GM06990 (cell line): ENCODE data around the gene AACS.
A peak's percentile ranks its signal among the peaks of the same experiment; 100 is the strongest.

Source experiments
- DNase-seq: peaks from one replicate; pipeline ENCODE4 v3.0.0-alpha.2; 2011; ENCODE audit not compliant: insufficient read length; ENCODE audit errors: extremely low read depth
- H3K27me3 ChIP-seq: replicated peaks from 2 replicates; pipeline ENCODE4 v1.6.0; 2011; ENCODE audit warnings: low read length; ENCODE audit not compliant: control insufficient read depth, insufficient read depth
- H3K36me3 ChIP-seq: 2 replicates; pipeline ENCODE4 v1.5.1; 2011; ENCODE audit warnings: low read length; ENCODE audit not compliant: control insufficient read depth, insufficient read depth
- H3K4me3 ChIP-seq: replicated peaks from 2 replicates; pipeline ENCODE4 v1.5.1; 2011; ENCODE audit warnings: low read depth, mild to moderate bottlenecking, control low read depth, low read length
- TF ChIP-seq, protein P1 (sequence below): IDR thresholded peaks from 2 replicates; pipeline ENCODE4 v1.5.1; 2011; ENCODE audit warnings: low read length, control low read depth, mild to moderate bottlenecking, inconsistent platforms; ENCODE audit not compliant: insufficient read depth, poor library complexity, severe bottlenecking

AACS gene, protein sequence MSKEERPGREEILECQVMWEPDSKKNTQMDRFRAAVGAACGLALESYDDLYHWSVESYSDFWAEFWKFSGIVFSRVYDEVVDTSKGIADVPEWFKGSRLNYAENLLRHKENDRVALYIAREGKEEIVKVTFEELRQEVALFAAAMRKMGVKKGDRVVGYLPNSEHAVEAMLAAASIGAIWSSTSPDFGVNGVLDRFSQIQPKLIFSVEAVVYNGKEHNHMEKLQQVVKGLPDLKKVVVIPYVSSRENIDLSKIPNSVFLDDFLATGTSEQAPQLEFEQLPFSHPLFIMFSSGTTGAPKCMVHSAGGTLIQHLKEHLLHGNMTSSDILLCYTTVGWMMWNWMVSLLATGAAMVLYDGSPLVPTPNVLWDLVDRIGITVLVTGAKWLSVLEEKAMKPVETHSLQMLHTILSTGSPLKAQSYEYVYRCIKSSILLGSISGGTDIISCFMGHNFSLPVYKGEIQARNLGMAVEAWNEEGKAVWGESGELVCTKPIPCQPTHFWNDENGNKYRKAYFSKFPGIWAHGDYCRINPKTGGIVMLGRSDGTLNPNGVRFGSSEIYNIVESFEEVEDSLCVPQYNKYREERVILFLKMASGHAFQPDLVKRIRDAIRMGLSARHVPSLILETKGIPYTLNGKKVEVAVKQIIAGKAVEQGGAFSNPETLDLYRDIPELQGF

DNA sequence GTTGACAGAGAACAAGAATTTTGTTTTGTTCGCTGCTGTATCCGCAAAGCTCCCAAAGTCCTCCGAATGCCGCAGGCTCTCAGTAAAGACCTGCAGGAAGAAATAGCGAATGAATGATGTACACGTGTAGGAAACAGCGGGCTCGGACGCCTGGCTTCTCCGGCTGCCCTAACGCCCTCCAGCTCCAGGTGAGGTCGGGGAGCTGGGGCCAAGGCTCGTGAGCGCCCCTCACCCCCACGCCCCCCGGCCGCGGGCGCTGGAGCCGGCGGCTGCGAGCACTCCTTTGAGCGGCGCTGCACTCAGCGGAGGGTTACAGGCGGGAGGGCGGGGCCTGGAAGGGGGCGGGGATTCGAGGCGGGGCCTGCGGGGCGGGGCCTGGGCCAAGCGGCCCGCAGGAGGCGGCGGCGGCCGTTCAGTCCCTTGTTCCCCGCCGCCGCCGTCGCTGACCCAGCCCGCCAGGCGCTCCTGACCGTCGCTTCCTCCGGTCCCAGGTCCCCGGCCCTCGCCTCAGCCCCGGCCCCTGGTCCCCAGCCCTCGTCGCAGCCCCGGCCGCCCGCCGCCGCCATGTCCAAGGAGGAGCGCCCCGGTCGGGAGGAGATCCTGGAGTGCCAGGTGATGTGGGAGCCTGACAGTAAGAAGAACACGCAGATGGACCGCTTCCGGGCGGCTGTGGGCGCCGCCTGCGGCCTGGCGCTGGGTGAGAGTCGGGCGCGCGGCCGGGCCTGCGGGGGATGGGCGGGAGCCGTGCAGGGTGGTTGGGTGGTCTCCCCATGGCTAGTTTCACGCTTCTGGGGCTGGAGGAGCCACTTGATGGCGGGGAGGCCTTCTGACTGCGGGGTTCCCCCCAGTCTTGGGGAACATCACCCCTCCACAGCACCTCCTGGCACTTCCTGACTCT, at the start of gene AACS:
AACS (plus strand) TSS at position 415 of the 898 bp plus-strand sequence; CDS start at position 565, 150 bp downstream.
- H3K4me3 ChIP-seq, result peak within 1 kb of the TSS; percentile 94
- H3K27me3 ChIP-seq, result no peaks in the 10 kb centered on the region
- peak; percentile 84 for DNase-seq
- TF ChIP-seq, protein P1, sequence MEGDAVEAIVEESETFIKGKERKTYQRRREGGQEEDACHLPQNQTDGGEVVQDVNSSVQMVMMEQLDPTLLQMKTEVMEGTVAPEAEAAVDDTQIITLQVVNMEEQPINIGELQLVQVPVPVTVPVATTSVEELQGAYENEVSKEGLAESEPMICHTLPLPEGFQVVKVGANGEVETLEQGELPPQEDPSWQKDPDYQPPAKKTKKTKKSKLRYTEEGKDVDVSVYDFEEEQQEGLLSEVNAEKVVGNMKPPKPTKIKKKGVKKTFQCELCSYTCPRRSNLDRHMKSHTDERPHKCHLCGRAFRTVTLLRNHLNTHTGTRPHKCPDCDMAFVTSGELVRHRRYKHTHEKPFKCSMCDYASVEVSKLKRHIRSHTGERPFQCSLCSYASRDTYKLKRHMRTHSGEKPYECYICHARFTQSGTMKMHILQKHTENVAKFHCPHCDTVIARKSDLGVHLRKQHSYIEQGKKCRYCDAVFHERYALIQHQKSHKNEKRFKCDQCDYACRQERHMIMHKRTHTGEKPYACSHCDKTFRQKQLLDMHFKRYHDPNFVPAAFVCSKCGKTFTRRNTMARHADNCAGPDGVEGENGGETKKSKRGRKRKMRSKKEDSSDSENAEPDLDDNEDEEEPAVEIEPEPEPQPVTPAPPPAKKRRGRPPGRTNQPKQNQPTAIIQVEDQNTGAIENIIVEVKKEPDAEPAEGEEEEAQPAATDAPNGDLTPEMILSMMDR, result no peak
- peaks cover 2% of the 10 kb centered on the region for H3K36me3 ChIP-seq

DNA sequence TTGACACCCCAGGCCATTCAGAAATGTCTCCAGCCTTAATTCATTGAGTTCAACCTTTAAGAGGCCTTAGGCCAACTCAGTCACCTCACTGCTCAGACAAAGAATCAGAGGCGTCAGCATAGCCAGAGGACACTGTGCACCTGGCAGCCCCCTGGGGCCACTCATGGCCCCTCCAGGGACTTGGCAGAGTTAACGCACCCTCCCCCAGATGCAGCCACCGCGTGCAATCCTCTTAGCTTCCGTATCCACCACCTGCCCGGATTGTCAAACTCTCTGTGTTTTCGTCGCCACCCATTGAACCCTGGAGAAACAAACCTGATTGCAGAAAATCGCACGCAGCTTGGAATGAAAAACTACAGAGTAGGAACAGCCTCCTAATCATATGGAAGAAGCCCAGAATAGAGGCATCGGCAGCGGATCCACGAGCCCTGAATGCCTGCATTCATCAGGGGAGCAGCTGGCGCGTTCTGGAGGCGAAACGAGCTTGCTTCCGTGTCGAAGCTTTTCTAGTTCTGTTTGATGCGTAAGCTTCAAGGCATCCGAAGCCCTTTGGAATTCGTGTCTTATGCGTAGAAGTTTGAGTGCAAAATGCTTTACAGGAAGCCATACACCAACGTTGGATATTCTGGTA, 49.4 kb upstream of the AACS start:
- H3K4me3 ChIP-seq, result no peak overlapping the region
- H3K36me3 ChIP-seq, result peaks cover 28% of the 10 kb centered on the region
- H3K27me3 ChIP-seq, result no peaks in the 10 kb centered on the region
- no peak for DNase-seq
- TF ChIP-seq, protein P1, result no peak

DNA sequence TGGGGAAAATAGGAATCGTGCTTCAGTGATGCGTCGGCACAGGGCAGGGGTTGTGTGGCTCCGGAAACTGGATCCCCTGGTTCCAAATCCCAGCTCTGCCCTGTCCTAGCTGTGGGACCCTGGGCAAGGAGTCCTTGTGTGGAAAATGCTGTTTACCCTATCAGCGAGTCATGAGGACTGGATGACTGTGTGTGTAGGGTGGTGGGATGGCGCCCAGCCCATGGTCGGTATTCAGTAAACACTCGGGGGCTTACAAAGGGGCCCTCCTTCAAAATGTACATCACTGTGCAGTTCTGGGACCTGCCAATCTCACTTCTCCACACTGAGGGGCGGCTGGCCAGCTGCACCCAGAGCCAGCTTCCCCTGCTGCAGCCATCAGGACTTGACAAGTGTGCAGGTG, 47.4 kb upstream of the AACS start:
- TF ChIP-seq, protein P1, result no peak
- Histone ChIP-seq H3K27me3 (no peaks in the 10 kb centered on the region), H3K36me3 (peaks cover 28% of the 10 kb centered on the region), H3K4me3 (no peak overlapping the region)
- DNase-seq, result no peak

DNA sequence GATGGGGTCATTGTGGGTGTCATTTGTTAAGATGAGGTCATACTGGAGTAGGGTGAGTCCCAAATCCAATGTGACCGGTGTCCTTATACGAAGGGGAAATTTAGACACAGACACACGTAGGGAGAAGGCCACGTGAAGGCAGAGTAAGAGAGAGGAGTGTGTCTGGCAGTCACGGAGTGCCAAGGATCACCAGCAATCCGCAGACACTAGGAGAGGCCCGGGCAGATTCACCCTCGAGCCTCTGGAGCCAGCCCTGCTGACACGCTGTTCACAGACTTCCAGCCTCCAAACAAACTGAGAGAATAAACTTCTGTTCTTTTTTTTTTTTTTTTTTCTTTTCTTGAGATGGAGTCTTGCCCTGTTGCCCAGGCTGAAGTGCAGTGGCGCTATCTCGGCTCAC, 46.9 kb upstream of the AACS start:
- Histone ChIP-seq H3K4me3 (no peak overlapping the region), H3K36me3 (peaks cover 22% of the 10 kb centered on the region), H3K27me3 (no peaks in the 10 kb centered on the region)
- TF ChIP-seq, protein P1, result no peak
- DNase-seq, result no peak

DNA sequence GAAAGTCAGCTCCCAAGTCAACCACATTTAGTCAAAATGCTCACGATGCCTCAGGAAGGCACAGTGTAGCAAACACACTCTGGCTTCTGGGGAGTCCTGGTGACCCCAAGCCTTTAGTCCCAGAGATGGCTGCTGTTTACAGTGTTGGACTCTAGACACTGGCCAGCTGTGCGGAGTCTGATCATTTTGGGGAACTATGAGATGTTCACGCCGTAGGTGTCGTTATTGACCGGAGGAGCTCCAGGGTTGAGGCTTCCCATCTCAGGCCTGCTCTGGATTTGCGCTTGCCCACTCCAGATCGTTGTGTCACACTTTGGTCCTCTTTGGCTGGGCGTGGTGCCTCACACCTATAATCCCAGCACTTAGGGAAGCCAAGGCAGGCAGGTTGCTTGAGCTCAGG, 44.1 kb upstream of the AACS start:
- peaks cover 4% of the 10 kb centered on the region for H3K36me3 ChIP-seq
- TF ChIP-seq, protein P1, result no peak
- no peaks in the 10 kb centered on the region for H3K27me3 ChIP-seq
- no peak overlapping the region for H3K4me3 ChIP-seq
- DNase-seq, result no peak
